HG03378 (cell line): ENCODE measurements around the gene ARL4C.
"Not testable (repeated sequence)": the region's sequence is repeated elsewhere in the genome, so short reads cannot be mapped to it uniquely, and the experiment has no call there.

Experiments used
- ATAC-seq: cut with Tn5 transposase; IDR thresholded peaks from one replicate; pipeline ENCODE4 v1.9.1; 2021; ENCODE audit warnings: mild to moderate bottlenecking, moderate library complexity; ENCODE audit not compliant: unreplicated experiment

Gene ARL4C

GRCh38 chr2:234478121-234478858, 18.6 kb downstream of the ARL4C start:
- ATAC-seq = no peak

- ATAC-seq = no peak
Observed at GRCh38 chr2:234476766-234477165, 20.1 kb downstream of the ARL4C start.

- no peak for ATAC-seq
Observed at GRCh38 chr2:234474654-234475053, 22.2 kb downstream of the ARL4C start.

- ATAC-seq = no peak
Observed at GRCh38 chr2:234472155-234472554, 24.7 kb downstream of the ARL4C start.

- no peak for ATAC-seq
Observed at GRCh38 chr2:234469972-234470371, 26.9 kb downstream of the ARL4C start.

GRCh38 chr2:234469251-234469845, 27.5 kb downstream of the ARL4C start:
- no peak for ATAC-seq

- ATAC-seq = no peak
Observed at GRCh38 chr2:234468503-234468902, 28.4 kb downstream of the ARL4C start.

- no peak for ATAC-seq
Observed at GRCh38 chr2:234467289-234467688, 29.6 kb downstream of the ARL4C start.

- no peak for ATAC-seq
Observed at GRCh38 chr2:234464291-234464645, 32.6 kb downstream of the ARL4C start.

GRCh38 chr2:234463626-234464290, 33.1 kb downstream of the ARL4C start:
- ATAC-seq = no peak

- no peak for ATAC-seq
Observed at GRCh38 chr2:234462218-234462992, 34.5 kb downstream of the ARL4C start.

- no peak for ATAC-seq
Observed at GRCh38 chr2:234459401-234460009, 37.4 kb downstream of the ARL4C start.

GRCh38 chr2:234458466-234458865, 38.4 kb downstream of the ARL4C start:
- ATAC-seq = no peak

- ATAC-seq = no peak
Observed at GRCh38 chr2:234457421-234457820, 39.5 kb downstream of the ARL4C start.

GRCh38 chr2:234455246-234455645, 41.6 kb downstream of the ARL4C start:
- not testable (repeated sequence) for ATAC-seq

- no peak for ATAC-seq
Observed at GRCh38 chr2:234454433-234454832, 42.4 kb downstream of the ARL4C start.

- no peak for ATAC-seq
Observed at GRCh38 chr2:234453216-234453615, 43.7 kb downstream of the ARL4C start.

- no peak for ATAC-seq
Observed at GRCh38 chr2:234451852-234452625, 44.8 kb downstream of the ARL4C start.

GRCh38 chr2:234451242-234451641, 45.6 kb downstream of the ARL4C start:
- ATAC-seq = no peak

GRCh38 chr2:234450431-234451124, 46.3 kb downstream of the ARL4C start:
- ATAC-seq = no peak
